GM12878 (cell line): Measurements from ENCODE around the gene SIK3. TPM values are rescaled to one million over a fixed set of nuclear protein-coding genes. Genes with fewer than 3 reads are reported as not detected.
"Not testable (repeated sequence)": the region's sequence is repeated elsewhere in the genome, so short reads cannot be mapped to it uniquely, and the experiment has no call there.

ENCODE experiments used
- ATAC-seq: fragments of 200-7000 bp; cut with Tn5 transposase; 3 replicates; pipeline ENCODE4 v1.9.1; 2020; ENCODE audit warnings: mild to moderate bottlenecking, moderate library complexity
- BruUV-seq: library from RNA; stranded (reverse); fragments of 400-500 nt; replicated peaks from 2 replicates; lab custom pipeline; 2021; lab: Mats Ljungman, UMichigan
- CTCF ChIA-PET: fragments of 300-600 bp; sonication (Branson Sonifier 250); formaldehyde crosslinking; extraction: SDS; loops from one replicate; lab custom pipeline; 2021; ENCODE audit warnings: inconsistent platforms; lab: Yijun Ruan, JAX
- POLR2A ChIA-PET: fragments of 350-600 bp; formaldehyde crosslinking; extraction: SDS; loops from one replicate; lab custom pipeline; 2021; ENCODE audit warnings: inconsistent platforms; lab: Charles Lee
- RAD21 ChIA-PET: fragments of 300-600 bp; sonication (Branson Sonifier 250); formaldehyde crosslinking; loops from one replicate; lab custom pipeline; 2023; ENCODE audit warnings: antibody characterized with exemption; ENCODE audit not compliant: unreplicated experiment; lab: Charles Lee
- SMC1A ChIA-PET: fragments of 300-600 bp; sonication (Branson Sonifier 250); formaldehyde crosslinking; loops from one replicate; lab custom pipeline; 2023; ENCODE audit not compliant: unreplicated experiment, uncharacterized antibody; lab: Charles Lee
- DNase-seq: peaks from one replicate; pipeline ENCODE4 v3.0.0-alpha.2; 2011; ENCODE audit warnings: low read depth, low spot score
- FAIRE-seq: peaks from 3 replicates; lab custom pipeline; 2011; peaks lifted over from hg19 to GRCh38; lab: Jason Lieb, UNC
- H2AFZ ChIP-seq: 2 replicates; pipeline ENCODE4 v1.6.0; 2011; ENCODE audit warnings: low read depth, low read length, control low read depth; ENCODE audit not compliant: control insufficient read depth
- H3K27ac ChIP-seq: 2 replicates; pipeline ENCODE4 v1.5.1; 2011; ENCODE audit warnings: control low read depth; ENCODE audit not compliant: control insufficient read depth, insufficient read depth
- H3K27me3 ChIP-seq, 2 experiments: replicated peaks in 1 of 2; 2 replicates each; pipeline versions ENCODE4 v1.6.0 to v1.6.1; 2011; ENCODE audit warnings: low read length in 1 of 2; ENCODE audit not compliant: control insufficient read depth in 2 of 2, insufficient read depth in 2 of 2
- H3K36me3 ChIP-seq, 2 experiments: 2 replicates each; pipeline ENCODE4 v1.5.1; 2011; ENCODE audit warnings: low read length in 1 of 2; ENCODE audit not compliant: control insufficient read depth in 2 of 2, insufficient read depth in 2 of 2
- H3K4me1 ChIP-seq: 2 replicates; pipeline ENCODE4 v1.6.1; 2011; ENCODE audit warnings: mild to moderate bottlenecking, low read length, moderate library complexity, mixed read lengths; ENCODE audit not compliant: control insufficient read depth, insufficient read depth
- H3K4me2 ChIP-seq: 2 replicates; pipeline ENCODE4 v1.6.0; 2011; ENCODE audit warnings: control low read depth; ENCODE audit not compliant: control insufficient read depth, insufficient read depth
- H3K4me3 ChIP-seq: fragments of 200-600 bp; sonication (generic); 2 replicates; pipeline ENCODE4 v1.5.1; 2016
- H3K79me2 ChIP-seq: 2 replicates; pipeline ENCODE4 v1.6.0; 2011; ENCODE audit warnings: low read length; ENCODE audit not compliant: control insufficient read depth, insufficient read depth
- H3K9ac ChIP-seq: 2 replicates; pipeline ENCODE4 v1.8.0; 2011; ENCODE audit warnings: low read length, control low read depth, mixed read lengths; ENCODE audit not compliant: control insufficient read depth, insufficient read depth
- H3K9me3 ChIP-seq: replicated peaks from 3 replicates; pipeline ENCODE4 v1.5.1; 2011; ENCODE audit warnings: mild to moderate bottlenecking, low read length; ENCODE audit not compliant: control insufficient read depth, insufficient read depth
- H4K20me1 ChIP-seq: 2 replicates; pipeline ENCODE4 v1.6.0; 2011; ENCODE audit not compliant: control insufficient read depth, insufficient read depth
- E4F1 ChIP-seq: fragments of 450-650 bp; IDR thresholded peaks from 2 replicates; pipeline ENCODE4 v1.6.1; 2018; ENCODE audit warnings: borderline replicate concordance, mild to moderate bottlenecking; ENCODE audit not compliant: partially characterized antibody
- WGBS: methylation state at CpG from one replicate; pipeline ENCODE4 v1.1.6; 2016; ENCODE audit warnings: low lambda C conversion rate; ENCODE audit not compliant: insufficient replicate concordance, insufficient coverage; ENCODE audit errors: missing lambda C conversion rate; 5-methylcytosine and 5-hydroxymethylcytosine counted together
- in situ Hi-C: fragments of 300-500 bp; cut with MboI; formaldehyde crosslinking; loops from 9 replicates; pipeline ENCODE4 v1.14.3; 2018; ENCODE audit warnings: mixed read lengths
- intact Hi-C: fragments of 100-400 bp; cut with micrococcal nuclease; formaldehyde crosslinking; loops from one replicate; pipeline ENCODE4 v1.14.2; 2022; ENCODE audit not compliant: unreplicated experiment
- polyA plus RNA-seq, 11 experiments: library from polyadenylated mRNA; depleted of rRNA in 4 of 11; unstranded in 6 of 11; stranded (reverse) in 5 of 11; fragments of >200 nt; fragmentation: Nextera tagmentation in 4 of 11; fragmentation: Illumina TruSeq in 1 of 11; extraction: Ambion mirVana in 4 of 11; extraction: Trizol in 1 of 11; gene quantifications; 1 replicate in 1 of 11; 2 replicates in 10 of 11; pipeline versions ENCODE4 v1.2.1 to v1.2.3, GENCODE V29; 2011 to 2016; ENCODE audit warnings: inconsistent platforms in 2 of 11, missing spikeins in 2 of 11, low read depth in 1 of 11
- total RNA-seq, 4 experiments: library from RNA; depleted of rRNA in 3 of 4; stranded (reverse); fragments of >200 nt in 3 of 4; fragmentation: Illumina TruSeq in 1 of 4; extraction: Trizol in 1 of 4; gene quantifications; 2 replicates each; pipeline versions ENCODE4 v1.2.1 to v1.2.3, GENCODE V29; 2013 to 2021

Gene SIK3
- total and polyA plus RNA-seq, 10 of the 15 experiments (the other 5 are each of a cell fraction or from before 2014, with no cell fraction given), result 2.5 to 31.9 (median 11.1) TPM

GRCh38 chr11:117117681-117118080, 19.5 kb upstream of the SIK3 start (continued):
- TF ChIP-seq E4F1, result no peak
- TF ChIP-seq, all 136 proteins: peak for 0

- DNase-seq, H3K4me2 ChIP-seq, FAIRE-seq, H3K4me1 ChIP-seq, H3K9ac ChIP-seq, H3K36me3 ChIP-seq, POLR2A ChIA-PET, BruUV-seq, H2AFZ ChIP-seq, in situ Hi-C loops, H3K4me3 ChIP-seq, RAD21 ChIA-PET, H3K79me2 ChIP-seq, intact Hi-C loops, CTCF ChIA-PET, H4K20me1 ChIP-seq, H3K9me3 ChIP-seq, H3K27ac ChIP-seq, ATAC-seq, SMC1A ChIA-PET, H3K27me3 ChIP-seq: not testable (repeated sequence)
- WGBS, result 95% methylated on average over 1 of the region's 1 CpG
Measured at GRCh38 chr11:117112939-117113338, 14.7 kb upstream of the SIK3 start.

GRCh38 chr11:117112497-117112896, 14.3 kb upstream of the SIK3 start:
- ATAC-seq, H3K79me2 ChIP-seq, CTCF ChIA-PET, H3K4me2 ChIP-seq, H3K4me1 ChIP-seq, H3K4me3 ChIP-seq, H2AFZ ChIP-seq, BruUV-seq, intact Hi-C loops, SMC1A ChIA-PET, FAIRE-seq, H3K9ac ChIP-seq, H3K27me3 ChIP-seq, DNase-seq, H4K20me1 ChIP-seq, H3K9me3 ChIP-seq, RAD21 ChIA-PET, H3K36me3 ChIP-seq, H3K27ac ChIP-seq, POLR2A ChIA-PET, in situ Hi-C loops: not testable (repeated sequence)
- WGBS, result 0% methylated on average over 3 of the region's 3 CpGs
